HCT116 (cell line): ENCODE measurements around the gene KAZN. TPM values are rescaled to one million over a fixed set of nuclear protein-coding genes. Genes with fewer than 3 reads are reported as not detected.

Experiments
- ATAC-seq: fragments of 200-7000 bp; cut with Tn5 transposase; 2 replicates; pipeline ENCODE4 v1.9.1; 2020; ENCODE audit warnings: mild to moderate bottlenecking, moderate library complexity
- BruUV-seq: library from RNA; stranded (reverse); fragments of 400-500 nt; replicated peaks from 2 replicates; lab custom pipeline; 2021; lab: Mats Ljungman, UMichigan
- CTCF ChIA-PET: fragments of 300-600 bp; sonication (Branson Sonifier 250); formaldehyde crosslinking; loops from one replicate; lab custom pipeline; 2021; ENCODE audit warnings: antibody characterized with exemption; lab: Charles Lee
- POLR2A ChIA-PET: fragments of 300-600, 350-600 bp; sonication (Branson Sonifier 250); formaldehyde crosslinking; loops from one replicate; lab custom pipeline; 2021; ENCODE audit warnings: antibody characterized with exemption; lab: Charles Lee
- RAD21 ChIA-PET, 2 experiments: fragments of 300-600 bp; sonication (Branson Sonifier 250); formaldehyde crosslinking; loops; one replicate each; lab custom pipeline; 2023; ENCODE audit warnings: low total read pairs in 2 of 2; ENCODE audit not compliant: uncharacterized antibody in 2 of 2, unreplicated experiment in 2 of 2, low non-redundant PET in 1 of 2; lab: Charles Lee
- DNase-seq: peaks from one replicate; pipeline ENCODE4 v3.0.0-alpha.2; 2010; ENCODE audit warnings: low read depth, low spot score
- H2AFZ ChIP-seq: fragments of 200-600 bp; shearing (Covaris generic), sonication (generic); 2 replicates; pipeline ENCODE4 v1.6.1; 2017; ENCODE audit warnings: low read depth, mixed run types, mixed read lengths, antibody characterized with exemption, low read length; ENCODE audit not compliant: poor library complexity, severe bottlenecking
- H3K27ac ChIP-seq: 2 replicates; pipeline ENCODE4 v1.5.1; 2012; ENCODE audit warnings: low read depth, low read length
- H3K27me3 ChIP-seq: fragments of 200-600 bp; sonication (generic); 2 replicates; pipeline ENCODE4 v1.6.1; 2016; ENCODE audit warnings: mixed run types, low read length, mixed read lengths; ENCODE audit not compliant: insufficient read depth
- H3K36me3 ChIP-seq, 2 experiments: fragments of 200-500 bp in 1 of 2; fragments of 200-600 bp in 1 of 2; sonication (Bioruptor generic) in 1 of 2; sonication (generic) in 1 of 2; 2 replicates each; pipeline versions ENCODE4 v1.5.1 to v1.6.1; 2014 to 2016; ENCODE audit warnings: low read length in 2 of 2, inconsistent platforms in 1 of 2, mixed read lengths in 1 of 2, mixed run types in 1 of 2; ENCODE audit not compliant: insufficient read depth in 2 of 2, control insufficient read depth in 1 of 2
- H3K4me1 ChIP-seq, 2 experiments: fragments of 200-600 bp in 1 of 2; sonication (generic) in 1 of 2; 2 replicates each; pipeline versions ENCODE4 v1.5.1 to v1.6.1; 2012 to 2017; ENCODE audit warnings: low read length in 2 of 2, inconsistent platforms in 1 of 2, mild to moderate bottlenecking in 1 of 2, mixed read lengths in 1 of 2, mixed run types in 1 of 2, moderate library complexity in 1 of 2; ENCODE audit not compliant: insufficient read depth in 2 of 2, control insufficient read depth in 1 of 2
- H3K4me2 ChIP-seq: fragments of 200-600 bp; sonication (generic); 2 replicates; pipeline ENCODE4 v1.6.1; 2017; ENCODE audit warnings: mixed run types, low read length, mixed read lengths
- H3K4me3 ChIP-seq, 2 experiments: fragments of 200-600 bp in 1 of 2; sonication (generic) in 1 of 2; replicated peaks in 1 of 2; 2 replicates each; pipeline ENCODE4 v1.5.1; 2011 to 2016; ENCODE audit warnings: low read length in 2 of 2, control low read depth in 1 of 2, low read depth in 1 of 2, mild to moderate bottlenecking in 1 of 2, mixed read lengths in 1 of 2, mixed run types in 1 of 2
- H3K79me2 ChIP-seq: fragments of 200-600 bp; sonication (generic); 2 replicates; pipeline ENCODE4 v1.6.1; 2017; ENCODE audit warnings: mild to moderate bottlenecking, mixed run types, low read length, moderate library complexity, mixed read lengths; ENCODE audit not compliant: insufficient read depth
- H3K9ac ChIP-seq: fragments of 200-600 bp; sonication (generic); 2 replicates; pipeline ENCODE4 v1.6.1; 2016; ENCODE audit warnings: low read length, mixed read lengths
- H3K9me2 ChIP-seq: fragments of 200-600 bp; sonication (generic), shearing (Covaris generic); 2 replicates; pipeline ENCODE4 v1.6.1; 2017; ENCODE audit warnings: mixed run types, mild to moderate bottlenecking, moderate library complexity; ENCODE audit not compliant: insufficient read depth
- H3K9me3 ChIP-seq, 2 experiments: fragments of 200-500 bp in 1 of 2; fragments of 200-600 bp in 1 of 2; sonication (Bioruptor generic) in 1 of 2; sonication (generic) in 1 of 2; 2 replicates each; pipeline ENCODE4 v1.6.1; 2014 to 2017; ENCODE audit warnings: low read length in 2 of 2, mixed read lengths in 2 of 2, inconsistent platforms in 1 of 2, low read depth in 1 of 2, mild to moderate bottlenecking in 1 of 2, mixed run types in 1 of 2, moderate library complexity in 1 of 2; ENCODE audit not compliant: control insufficient read depth in 1 of 2, insufficient read depth in 1 of 2
- H4K20me1 ChIP-seq: fragments of 200-600 bp; sonication (generic), shearing (Covaris generic); 2 replicates; pipeline ENCODE4 v1.6.1; 2017; ENCODE audit warnings: mixed run types, mild to moderate bottlenecking, moderate library complexity; ENCODE audit not compliant: insufficient read depth
- EZH2 ChIP-seq: fragments of 200-600 bp; sonication (generic); IDR thresholded peaks from 2 replicates; pipeline ENCODE4 v1.6.1; 2017; ENCODE audit warnings: antibody characterized with exemption, mixed run types
- FOSL1 ChIP-seq: IDR thresholded peaks from 2 replicates; pipeline ENCODE4 v1.6.1; 2012; ENCODE audit warnings: low read depth
- JUND ChIP-seq: IDR thresholded peaks from 2 replicates; pipeline ENCODE4 v1.6.1; 2012
- MAX ChIP-seq: IDR thresholded peaks from 2 replicates; pipeline ENCODE4 v1.6.1; 2012
- POLR2AphosphoS5 ChIP-seq: IDR thresholded peaks from 2 replicates; pipeline ENCODE4 v1.6.1; 2011; ENCODE audit warnings: mild to moderate bottlenecking, low read depth, low read length, moderate library complexity
- RAD21 ChIP-seq: IDR thresholded peaks from 2 replicates; pipeline ENCODE4 v1.6.1; 2012; ENCODE audit warnings: low read depth, mild to moderate bottlenecking
- SP1 ChIP-seq: IDR thresholded peaks from 2 replicates; pipeline ENCODE4 v1.6.1; 2012; ENCODE audit warnings: low read depth
- TCF7L2 ChIP-seq: IDR thresholded peaks from 2 replicates; pipeline ENCODE4 v1.7.0; 2011; ENCODE audit warnings: borderline replicate concordance, inconsistent platforms; ENCODE audit not compliant: insufficient read depth, insufficient read length; ENCODE audit errors: extremely low read depth
- ZFX ChIP-seq: fragments of 450-650 bp; IDR thresholded peaks from 2 replicates; pipeline ENCODE4 v1.6.1; 2017
- intact Hi-C: fragments of 100-400 bp; cut with micrococcal nuclease; formaldehyde crosslinking; loops from 2 replicates; pipeline ENCODE4 v1.10.0; 2022
- total RNA-seq: library from RNA; stranded (reverse); gene quantifications from one replicate; pipeline ENCODE4 v1.2.1, GENCODE V29; 2021; ENCODE audit not compliant: unreplicated experiment

Gene KAZN
- total RNA-seq, 1 experiment from 2014 or later: 13.4 TPM

GRCh38 chr1:14971221-14971620, 372.7 kb downstream of the KAZN start:
- CTCF ChIA-PET: no interaction called here
- Histone ChIP-seq H3K9me3 (no peaks in the 10 kb centered on the region), H4K20me1 (no peaks in the 10 kb centered on the region)

GRCh38 chr1:14972107-14972506, 373.6 kb downstream of the KAZN start:
- CTCF ChIA-PET: no interaction called here
- H3K79me2 ChIP-seq: no peaks in the 10 kb centered on the region; the same call in 1 of the 2 replicates

More at GRCh38 chr1:14971221-14971620, 372.7 kb downstream of the KAZN start:
- ATAC-seq: no peak
- BruUV-seq: no TSS peak
- intact Hi-C loops: no loop called here
- ChIA-PET POLR2A (no interaction called here), RAD21 (no interaction called here)
- Histone ChIP-seq H3K4me1 (peaks cover 4 to 12% of the 10 kb centered on the region in 2 experiments; a peak in 3 of 4 replicates), H2AFZ (no peak overlapping the region), H3K27ac (no peak overlapping the region), H3K36me3 (no peaks in the 10 kb centered on the region), H3K27me3 (no peaks in the 10 kb centered on the region), H3K9ac (no peak overlapping the region), H3K9me2 (no peaks in the 10 kb centered on the region), H3K79me2 (no peaks in the 10 kb centered on the region; the same call in 1 of the 2 replicates), H3K4me2 (no peak overlapping the region), H3K4me3 (no peak overlapping the region)
- DNase-seq: no peak
- TF ChIP-seq EZH2 (no peak), MAX (no peak), RAD21 (no peak), FOSL1 (no peak), POLR2AphosphoS5 (no peak), TCF7L2 (no peak)

More at GRCh38 chr1:14972107-14972506, 373.6 kb downstream of the KAZN start:
- no peaks in the 10 kb centered on the region for H3K27me3 ChIP-seq
- no peaks in the 10 kb centered on the region for H3K9me3 ChIP-seq
- no peak overlapping the region for H3K27ac ChIP-seq
- intact Hi-C loops: no loop called here
- H3K36me3 ChIP-seq: no peaks in the 10 kb centered on the region
- H3K4me1 ChIP-seq: peaks cover 7 to 15% of the 10 kb centered on the region in 2 experiments
- ATAC-seq: no peak
- ChIA-PET POLR2A (no interaction called here), RAD21 (no interaction called here)
- no peaks in the 10 kb centered on the region for H4K20me1 ChIP-seq
- no peak for DNase-seq
- H2AFZ ChIP-seq: no peak overlapping the region
- no peak overlapping the region for H3K4me2 ChIP-seq
- H3K9me2 ChIP-seq: no peaks in the 10 kb centered on the region
- TF ChIP-seq FOSL1 (no peak), SP1 (no peak), ZFX (no peak), MAX (no peak), JUND (no peak)
- H3K9ac ChIP-seq: no peak overlapping the region
- no peak overlapping the region for H3K4me3 ChIP-seq
- no TSS peak for BruUV-seq
